ENCODE results near the gene ASMTL. TPM values are rescaled to one million over a fixed set of nuclear protein-coding genes. Genes with fewer than 3 reads are reported as not detected.
"Not testable (repeated sequence)": the region's sequence is repeated elsewhere in the genome, so short reads cannot be mapped to it uniquely, and the experiment has no call there.

The ASMTL gene, protein sequence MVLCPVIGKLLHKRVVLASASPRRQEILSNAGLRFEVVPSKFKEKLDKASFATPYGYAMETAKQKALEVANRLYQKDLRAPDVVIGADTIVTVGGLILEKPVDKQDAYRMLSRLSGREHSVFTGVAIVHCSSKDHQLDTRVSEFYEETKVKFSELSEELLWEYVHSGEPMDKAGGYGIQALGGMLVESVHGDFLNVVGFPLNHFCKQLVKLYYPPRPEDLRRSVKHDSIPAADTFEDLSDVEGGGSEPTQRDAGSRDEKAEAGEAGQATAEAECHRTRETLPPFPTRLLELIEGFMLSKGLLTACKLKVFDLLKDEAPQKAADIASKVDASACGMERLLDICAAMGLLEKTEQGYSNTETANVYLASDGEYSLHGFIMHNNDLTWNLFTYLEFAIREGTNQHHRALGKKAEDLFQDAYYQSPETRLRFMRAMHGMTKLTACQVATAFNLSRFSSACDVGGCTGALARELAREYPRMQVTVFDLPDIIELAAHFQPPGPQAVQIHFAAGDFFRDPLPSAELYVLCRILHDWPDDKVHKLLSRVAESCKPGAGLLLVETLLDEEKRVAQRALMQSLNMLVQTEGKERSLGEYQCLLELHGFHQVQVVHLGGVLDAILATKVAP
- 10 to 100 TPM; 29.4 to 30.5 TPM for total RNA-seq

DNA sequence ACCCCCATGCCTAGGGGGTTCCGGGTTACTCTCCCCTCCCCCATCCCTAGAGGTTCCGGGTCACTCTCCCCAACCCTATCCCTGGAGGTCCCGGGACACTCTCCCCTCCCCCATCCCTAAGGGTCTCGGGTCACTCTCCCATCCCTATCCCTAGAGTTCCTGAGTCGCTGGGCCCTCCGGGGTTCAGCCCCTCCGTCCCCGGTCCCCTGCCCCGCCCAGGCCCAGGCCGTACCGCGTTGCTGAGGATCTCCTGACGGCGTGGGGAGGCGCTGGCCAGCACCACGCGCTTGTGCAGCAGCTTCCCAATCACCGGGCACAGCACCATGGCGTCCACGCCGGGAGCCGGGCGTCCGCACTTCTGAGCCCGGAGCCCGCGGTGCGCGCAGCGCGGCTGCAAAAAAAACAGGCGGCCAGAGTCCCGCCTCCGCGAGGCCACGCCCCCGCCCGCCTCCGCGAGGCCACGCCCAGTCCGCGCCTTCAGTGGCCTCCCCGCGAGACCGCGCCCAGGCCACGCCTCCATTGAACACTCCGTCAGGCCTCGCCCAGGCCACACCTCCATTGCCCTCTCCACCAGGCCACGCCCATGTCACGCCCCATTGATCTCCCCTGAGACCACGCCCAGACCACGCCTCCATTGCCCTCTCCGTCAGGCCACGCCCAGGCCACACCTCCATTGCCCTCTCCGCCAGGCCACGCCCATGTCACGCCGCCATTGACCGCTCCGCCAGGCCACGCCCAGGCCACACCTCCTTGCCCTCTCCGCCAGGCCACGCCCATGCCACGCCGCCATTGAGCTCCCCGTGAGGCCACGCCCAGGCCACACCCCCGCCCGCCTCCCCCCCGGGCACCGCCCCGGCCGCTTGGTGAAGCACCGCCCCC lies at the start of gene ASMTL:
Gene ASMTL, minus strand, starts transcription at position 394 of the 879 bp plus-strand sequence. Its CDS starts 69 bp downstream, at position 325.
- H3K4me3 Mint-ChIP-seq, result peak within 1 kb of the TSS; percentile 87
- DNase-seq, result peak; percentile 100
- peaks cover 23% of the 10 kb centered on the region for H3K9me3 Mint-ChIP-seq
- H3K4me1 Mint-ChIP-seq, result peaks cover 11% of the 10 kb centered on the region
- peaks cover 24% of the 10 kb centered on the region for H3K36me3 Mint-ChIP-seq
- no peaks in the 10 kb centered on the region for H3K27me3 Mint-ChIP-seq
- peak within 1 kb of the TSS; percentile 92 for H3K27ac Mint-ChIP-seq

DNA sequence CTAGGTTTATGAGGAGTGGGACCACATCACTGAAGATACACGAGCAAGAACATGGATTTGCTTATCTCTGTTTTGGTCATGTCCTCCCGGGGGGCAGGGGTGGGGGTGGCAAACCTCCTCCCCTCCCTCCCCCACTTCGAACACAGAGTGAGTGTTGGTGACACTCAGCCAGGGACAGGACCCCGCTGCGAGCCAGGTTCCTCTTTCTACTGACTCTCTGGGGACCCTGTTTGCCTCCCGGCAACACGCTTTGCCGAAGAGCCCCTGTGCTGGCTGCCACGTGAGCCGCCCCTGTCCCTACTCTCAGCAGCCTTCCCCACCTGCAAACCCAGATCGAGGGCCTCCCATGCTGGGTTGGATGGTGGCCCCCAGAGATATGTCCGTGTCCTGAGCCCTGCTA lies 49.5 kb upstream of the ASMTL start:
- Mint-ChIP-seq H3K4me3 (no peak overlapping the region), H3K36me3 (peaks cover 11% of the 10 kb centered on the region), H3K4me1 (peaks cover 27% of the 10 kb centered on the region), H3K9me3 (no peaks in the 10 kb centered on the region), H3K27me3 (no peaks in the 10 kb centered on the region), H3K27ac (peak overlapping the region; percentile 75)
- no peak for DNase-seq

DNA sequence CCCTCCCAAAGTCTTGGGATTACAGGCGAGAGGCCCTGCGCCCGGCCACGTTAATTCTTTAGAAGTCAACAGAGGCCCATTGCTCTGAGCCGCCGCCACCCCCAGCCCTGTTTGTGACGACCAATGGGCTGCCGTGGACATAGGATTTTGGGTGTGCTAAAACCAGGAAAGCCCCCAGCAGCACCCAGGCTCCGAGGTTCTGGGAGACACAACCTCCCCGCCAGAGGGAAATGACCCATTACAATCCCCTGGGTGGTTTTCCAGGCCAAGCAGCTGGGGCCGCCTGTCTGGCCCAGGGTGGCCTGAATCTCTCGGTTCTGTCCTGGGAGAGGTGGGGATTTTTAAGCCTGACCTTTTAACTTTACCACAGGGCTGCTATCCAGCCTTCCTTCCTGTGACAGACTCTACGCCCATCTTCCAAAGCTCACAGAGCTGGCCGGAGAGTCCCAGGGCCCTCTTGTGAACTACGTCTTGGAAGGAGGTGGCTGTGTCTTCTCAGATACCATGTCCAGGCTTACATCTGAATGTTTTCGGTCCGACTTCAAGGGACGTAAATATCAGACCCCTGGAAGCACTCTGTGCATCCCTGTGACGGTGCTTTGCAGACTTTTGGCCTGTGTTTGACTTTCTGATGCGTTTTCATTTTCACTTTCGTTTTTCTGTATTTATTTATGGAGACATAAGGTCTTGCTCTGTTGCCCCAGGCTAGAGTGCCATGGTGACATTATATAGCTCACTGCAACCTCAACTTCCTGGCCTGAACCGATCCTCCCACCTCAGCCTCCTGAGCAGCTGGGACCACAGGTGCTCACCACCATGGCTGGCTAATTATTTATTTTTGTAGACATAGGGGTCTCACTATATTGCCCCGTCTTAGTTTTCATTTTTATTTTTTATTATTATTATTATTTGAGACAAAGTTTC lies 48.3 kb upstream of the ASMTL start:
- H3K4me1 Mint-ChIP-seq, result peaks cover 25% of the 10 kb centered on the region
- peaks cover 6% of the 10 kb centered on the region for H3K36me3 Mint-ChIP-seq
- H3K9me3 Mint-ChIP-seq, result no peaks in the 10 kb centered on the region
- H3K27me3 Mint-ChIP-seq, result no peaks in the 10 kb centered on the region
- no peak for DNase-seq
- H3K4me3 Mint-ChIP-seq, result no peak overlapping the region
- peak overlapping the region; percentile 72 for H3K27ac Mint-ChIP-seq

DNA sequence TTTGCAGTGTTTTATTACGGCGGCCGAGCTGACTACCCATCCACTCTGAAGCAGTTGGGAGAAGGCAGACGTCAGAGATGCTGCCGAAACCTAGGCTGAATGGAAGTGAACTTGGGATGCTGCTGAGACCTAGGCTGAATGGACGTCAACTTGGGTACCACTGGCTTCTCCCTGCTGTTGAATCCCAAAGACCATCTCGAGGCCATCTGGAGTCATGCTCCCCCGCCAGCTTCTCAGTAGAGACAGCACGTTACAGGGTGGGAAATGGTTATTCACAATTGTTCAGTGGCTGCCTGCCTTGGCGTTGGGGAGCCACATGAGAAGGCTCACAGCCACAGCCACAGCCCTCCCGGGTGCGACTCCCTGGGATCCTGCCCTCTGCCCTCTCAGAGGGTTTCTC lies 43.4 kb upstream of the ASMTL start:
- peaks cover 24% of the 10 kb centered on the region for H3K4me1 Mint-ChIP-seq
- H3K27me3 Mint-ChIP-seq, result no peaks in the 10 kb centered on the region
- peak overlapping the region; percentile 77 for H3K27ac Mint-ChIP-seq
- no peak for DNase-seq
- peaks cover 9% of the 10 kb centered on the region for H3K9me3 Mint-ChIP-seq
- H3K36me3 Mint-ChIP-seq, result peaks cover 13% of the 10 kb centered on the region
- H3K4me3 Mint-ChIP-seq, result no peak overlapping the region

DNA sequence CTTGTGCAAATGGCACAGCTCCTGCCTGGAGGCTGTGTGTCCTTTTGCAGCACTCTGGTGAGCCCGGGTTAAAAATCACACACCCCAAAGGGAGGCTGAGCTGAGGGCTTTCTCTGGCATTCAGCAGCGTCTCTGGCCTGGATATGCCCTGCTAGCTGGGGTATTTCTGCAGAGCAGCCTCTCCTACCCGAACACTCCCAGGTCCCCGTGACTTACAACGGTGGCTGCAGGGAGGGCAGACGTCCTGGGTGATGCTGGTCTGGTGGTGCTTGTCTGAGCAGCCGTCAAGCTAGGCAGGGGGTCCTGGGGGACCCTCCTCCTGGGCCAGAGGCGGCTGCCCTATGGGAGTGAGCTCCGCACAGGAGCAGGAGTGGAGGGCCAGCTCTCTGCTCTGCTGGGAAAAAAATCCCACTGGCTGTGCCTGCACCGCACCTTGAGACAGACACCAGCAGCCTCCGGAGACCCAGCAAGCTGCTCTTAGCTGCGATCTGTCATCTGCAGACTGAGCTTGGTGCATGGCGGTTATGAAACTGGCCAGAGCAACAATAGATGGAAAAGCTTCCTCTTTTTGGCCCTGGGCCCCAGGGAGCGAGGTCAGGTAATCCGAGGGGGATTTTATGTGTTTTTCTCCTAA lies 41.3 kb upstream of the ASMTL start:
- Mint-ChIP-seq H3K9me3 (peaks cover 9% of the 10 kb centered on the region), H3K27me3 (no peaks in the 10 kb centered on the region), H3K36me3 (peaks cover 18% of the 10 kb centered on the region), H3K4me3 (no peak overlapping the region), H3K27ac (peak overlapping the region; percentile 42), H3K4me1 (peaks cover 22% of the 10 kb centered on the region)
- DNase-seq, result no peak

DNA sequence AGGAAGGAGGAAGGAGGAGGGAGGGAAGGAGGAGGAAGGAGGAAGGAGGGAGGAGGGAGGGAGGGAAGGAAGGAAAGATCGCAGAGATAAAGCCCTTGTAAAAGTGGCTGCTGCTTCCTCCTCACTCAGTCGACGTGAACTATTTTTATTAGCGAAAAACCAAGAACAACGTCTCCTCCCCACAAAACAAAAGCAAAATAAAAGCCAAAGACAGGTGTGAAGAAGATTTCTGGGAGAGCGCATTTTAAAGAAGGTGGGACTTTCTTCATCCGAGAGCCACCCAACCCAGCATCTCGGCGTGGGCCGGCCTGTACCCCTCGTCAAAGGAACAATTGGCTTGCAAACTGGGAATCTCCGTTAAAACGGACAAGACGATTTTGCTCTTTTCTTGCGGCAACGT lies 40.7 kb upstream of the ASMTL start:
- Mint-ChIP-seq H3K9me3 (peaks cover 9% of the 10 kb centered on the region), H3K27ac (peak overlapping the region; percentile 12), H3K36me3 (peaks cover 24% of the 10 kb centered on the region), H3K4me3 (no peak overlapping the region), H3K27me3 (no peaks in the 10 kb centered on the region), H3K4me1 (peaks cover 20% of the 10 kb centered on the region)
- DNase-seq, result no peak

DNA sequence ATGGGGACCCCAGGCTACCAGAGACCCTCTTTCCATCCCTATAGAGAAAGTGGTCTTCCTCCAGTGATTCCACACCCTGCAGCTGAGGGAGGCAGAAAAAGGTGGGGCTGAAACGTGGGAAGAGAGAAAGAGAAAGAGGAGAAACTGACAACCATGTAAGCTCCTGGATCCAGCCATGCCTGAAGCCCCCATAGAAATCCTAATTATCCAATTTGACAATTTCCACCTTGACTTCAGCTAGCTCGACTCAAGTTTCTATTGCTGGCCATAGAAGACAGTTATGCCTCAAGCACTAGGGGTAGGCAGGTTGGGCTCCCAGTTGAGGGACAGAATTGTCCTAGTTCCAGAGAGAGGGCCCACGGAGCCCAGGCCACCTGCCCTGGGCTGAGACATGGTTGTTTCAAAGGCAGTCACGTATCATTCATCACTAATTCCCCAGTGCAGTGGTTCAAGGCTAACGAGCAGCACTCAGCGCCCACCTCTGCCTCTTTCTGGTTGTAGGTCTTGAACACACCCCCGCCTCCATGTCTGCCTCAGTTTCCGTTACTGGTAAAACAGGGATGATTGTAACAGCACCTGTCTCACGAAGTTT lies 39.8 kb upstream of the ASMTL start:
- peaks cover 9% of the 10 kb centered on the region for H3K9me3 Mint-ChIP-seq
- H3K4me1 Mint-ChIP-seq, result peaks cover 20% of the 10 kb centered on the region
- H3K27ac Mint-ChIP-seq, result peak overlapping the region; percentile 65
- H3K36me3 Mint-ChIP-seq, result peaks cover 24% of the 10 kb centered on the region
- H3K27me3 Mint-ChIP-seq, result no peaks in the 10 kb centered on the region
- no peak for DNase-seq
- no peak overlapping the region for H3K4me3 Mint-ChIP-seq

DNA sequence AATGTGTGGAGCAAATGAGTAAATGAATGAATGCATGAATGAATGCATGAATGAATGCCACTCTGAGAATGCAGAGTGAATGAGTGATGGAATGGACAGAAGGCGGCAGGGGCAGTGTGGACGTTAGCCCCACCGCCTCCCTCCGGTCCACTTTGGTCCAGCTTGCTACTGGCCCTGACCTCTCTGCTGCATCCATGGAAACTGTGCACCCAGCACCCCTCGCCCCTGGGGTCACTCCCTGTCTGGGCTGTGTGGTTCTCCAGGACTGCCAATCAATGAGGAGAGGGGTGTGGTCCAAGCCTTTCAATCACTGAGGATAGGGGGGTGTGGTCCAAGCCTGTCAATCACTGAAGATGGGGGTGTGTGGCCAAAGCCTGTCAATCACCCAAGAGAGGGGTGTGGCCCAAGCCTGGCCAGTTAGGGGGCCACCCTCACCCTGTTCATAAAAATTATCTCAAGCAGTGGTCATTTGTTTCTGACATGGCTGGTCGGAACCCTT lies 39.2 kb upstream of the ASMTL start:
- H3K9me3 Mint-ChIP-seq, result peaks cover 9% of the 10 kb centered on the region
- no peaks in the 10 kb centered on the region for H3K27me3 Mint-ChIP-seq
- peak overlapping the region; percentile 29 for H3K4me3 Mint-ChIP-seq
- H3K27ac Mint-ChIP-seq, result peak overlapping the region; percentile 47
- H3K36me3 Mint-ChIP-seq, result peaks cover 24% of the 10 kb centered on the region
- DNase-seq, result peak; percentile 69
- peaks cover 22% of the 10 kb centered on the region for H3K4me1 Mint-ChIP-seq

DNA sequence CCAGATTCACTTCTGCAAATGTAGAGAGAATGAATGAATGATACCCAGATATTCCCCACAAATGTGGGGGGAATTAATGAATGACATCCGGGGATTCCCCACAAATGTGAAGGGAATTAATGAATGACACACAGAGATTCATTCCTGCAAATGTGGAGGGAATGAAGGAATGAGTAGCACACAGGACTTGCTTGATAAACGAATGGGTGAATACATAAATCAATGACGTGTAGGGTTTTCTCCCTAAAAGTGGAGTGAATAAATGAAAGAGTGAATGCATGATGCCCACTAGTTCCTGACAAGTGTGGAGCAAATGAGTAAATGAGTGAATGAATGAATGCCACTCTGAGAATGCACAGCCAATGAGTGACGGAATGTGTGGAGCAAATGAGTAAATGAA lies 38.5 kb upstream of the ASMTL start:
- not testable (repeated sequence) for H3K27me3 Mint-ChIP-seq, H3K27ac Mint-ChIP-seq
- H3K36me3 Mint-ChIP-seq, result peaks cover 25% of the 10 kb centered on the region

DNA sequence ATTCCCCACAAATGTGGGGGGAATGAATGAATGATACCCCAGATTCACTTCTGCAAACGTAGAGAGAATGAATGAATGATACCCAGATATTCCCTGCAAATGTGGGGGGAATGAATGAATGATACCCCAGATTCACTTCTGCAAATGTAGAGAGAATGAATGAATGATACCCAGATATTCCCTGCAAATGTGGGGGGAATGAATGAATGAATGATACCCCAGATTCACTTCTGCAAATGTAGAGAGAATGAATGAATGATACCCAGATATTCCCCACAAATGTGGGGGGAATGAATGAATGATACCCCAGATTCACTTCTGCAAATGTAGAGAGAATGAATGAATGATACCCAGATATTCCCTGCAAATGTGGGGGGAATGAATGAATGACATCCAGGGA lies 38.0 kb upstream of the ASMTL start:
- not testable (repeated sequence) for H3K4me3 Mint-ChIP-seq, DNase-seq, H3K27me3 Mint-ChIP-seq, H3K27ac Mint-ChIP-seq
- Mint-ChIP-seq H3K9me3 (peaks cover 11% of the 10 kb centered on the region), H3K36me3 (peaks cover 28% of the 10 kb centered on the region), H3K4me1 (peaks cover 19% of the 10 kb centered on the region)

More for the DNA sequence above, 38.5 kb upstream of the ASMTL start:
- DNase-seq, H3K4me3 Mint-ChIP-seq, H3K9me3 Mint-ChIP-seq: not testable (repeated sequence)
- peaks cover 19% of the 10 kb centered on the region for H3K4me1 Mint-ChIP-seq

DNA sequence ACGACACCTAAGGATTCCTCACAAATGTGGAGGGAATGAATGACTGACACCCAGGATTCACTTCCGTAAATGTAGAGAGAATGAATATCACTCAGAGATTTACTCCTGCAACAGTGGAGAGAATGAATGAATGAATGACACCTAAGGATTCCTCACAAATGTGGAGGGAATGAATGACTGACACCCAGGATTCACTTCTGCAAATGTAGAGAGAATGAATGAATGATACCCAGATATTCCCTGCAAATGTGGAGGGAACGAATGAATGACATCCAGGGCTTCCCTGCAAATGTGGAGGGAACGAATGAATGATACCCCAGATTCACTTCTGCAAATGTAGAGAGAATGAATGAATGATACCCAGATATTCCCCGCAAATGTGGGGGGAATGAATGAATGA lies 36.6 kb upstream of the ASMTL start:
- H3K27me3 Mint-ChIP-seq, H3K27ac Mint-ChIP-seq, H3K4me3 Mint-ChIP-seq, DNase-seq: not testable (repeated sequence)
- Mint-ChIP-seq H3K9me3 (peaks cover 11% of the 10 kb centered on the region), H3K4me1 (peaks cover 21% of the 10 kb centered on the region), H3K36me3 (peaks cover 30% of the 10 kb centered on the region)

DNA sequence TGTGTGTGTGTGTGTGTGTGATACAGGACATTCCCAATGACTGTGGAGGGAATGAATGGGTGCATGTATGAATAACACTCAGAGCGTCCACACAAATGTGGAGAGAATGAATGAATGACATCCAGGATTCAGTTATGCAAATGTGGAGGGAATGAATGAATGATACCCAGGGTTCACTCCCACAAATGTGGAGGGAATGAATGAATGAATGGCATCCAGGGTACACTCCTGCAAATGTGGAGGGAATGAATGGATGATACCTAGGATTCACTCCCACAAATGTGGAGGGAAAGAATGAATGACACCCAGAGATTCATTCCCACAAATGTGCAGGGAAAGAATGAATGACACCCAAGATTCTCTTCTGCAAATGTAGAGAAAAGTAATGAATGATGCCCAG lies 36.0 kb upstream of the ASMTL start:
- DNase-seq, result no peak
- H3K4me1 Mint-ChIP-seq, result peaks cover 24% of the 10 kb centered on the region
- peak overlapping the region; percentile 9 for H3K27ac Mint-ChIP-seq
- no peak overlapping the region for H3K4me3 Mint-ChIP-seq
- H3K36me3 Mint-ChIP-seq, result peaks cover 35% of the 10 kb centered on the region
- peaks cover 11% of the 10 kb centered on the region for H3K9me3 Mint-ChIP-seq
- no peaks in the 10 kb centered on the region for H3K27me3 Mint-ChIP-seq

DNA sequence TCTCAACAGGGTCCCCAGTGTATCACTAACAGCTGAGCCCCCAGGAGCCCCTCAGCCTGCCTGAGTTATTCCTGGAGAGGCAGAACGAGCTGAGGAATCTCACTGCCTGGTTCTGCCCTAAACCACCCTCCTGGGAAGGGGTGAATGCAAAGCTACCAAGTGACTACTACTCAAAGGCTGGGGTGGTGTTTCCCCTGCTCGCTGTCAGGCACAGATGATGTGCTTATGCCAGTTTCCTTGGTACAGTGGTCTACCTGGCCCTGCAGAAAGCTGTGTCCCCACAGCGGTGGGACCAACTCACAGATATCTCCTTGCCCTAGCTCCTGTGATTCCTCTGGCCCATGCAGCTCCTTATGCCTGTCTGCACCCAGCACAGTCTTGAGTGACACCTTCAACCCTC lies 35.4 kb upstream of the ASMTL start:
- H3K4me1 Mint-ChIP-seq, result peaks cover 25% of the 10 kb centered on the region
- H3K27ac Mint-ChIP-seq, result peak overlapping the region; percentile 9
- H3K36me3 Mint-ChIP-seq, result peaks cover 36% of the 10 kb centered on the region
- no peaks in the 10 kb centered on the region for H3K27me3 Mint-ChIP-seq
- no peak for DNase-seq
- H3K9me3 Mint-ChIP-seq, result peaks cover 11% of the 10 kb centered on the region
- H3K4me3 Mint-ChIP-seq, result no peak overlapping the region

Data from activated naive CD8-positive, alpha-beta T cell treated with anti-CD3 and anti-CD28 coated beads for 36 hours (primary cell).